Measurements from ENCODE around the gene RSAD1. TPM values are rescaled to one million over a fixed set of nuclear protein-coding genes. Genes with fewer than 3 reads are reported as not detected.

The RSAD1 gene
- polyA plus RNA-seq, 1 of the 3 experiments (the other 2 are of a cell fraction) = 44.7 TPM

DNA sequence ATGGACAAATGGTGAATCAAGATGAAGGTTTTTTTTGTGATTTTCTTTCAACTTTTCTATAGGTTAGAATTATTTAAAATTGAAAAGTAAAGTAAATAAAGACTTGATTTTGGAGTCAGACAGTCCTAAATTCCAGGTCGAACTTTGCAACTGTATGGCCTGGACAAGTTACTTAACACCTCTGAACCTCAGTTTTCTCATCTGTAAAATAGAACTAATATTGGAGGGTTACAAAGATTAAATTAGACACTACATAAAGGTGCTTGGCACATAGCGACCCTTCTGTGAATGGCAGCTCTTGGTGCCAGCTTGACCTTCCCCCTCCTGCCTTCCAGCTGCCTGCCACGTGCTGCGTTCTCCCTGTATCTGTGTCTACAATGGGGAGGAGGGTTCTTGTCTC is 3.0 kb downstream of the RSAD1 start:
- Histone ChIP-seq H3K4me2 (no peak overlapping the region), H3K4me3 (ENCODE audit: low read depth in 2 of 2, low read length in 1 of 2) (no peak overlapping the region), H3K36me3 (replicated peaks in 1 of 2; ENCODE audit: control insufficient read depth in 1 of 2, insufficient read depth in 2 of 2, low read length in 1 of 2) (peaks cover 23 to 53% of the 10 kb centered on the region in 2 experiments), H2AFZ (ENCODE audit: low read depth) (no peak overlapping the region), H3K9me3 (no peaks in the 10 kb centered on the region), H3F3A (replicated peaks; ENCODE audit: insufficient read depth) (peaks cover 18% of the 10 kb centered on the region), H4K20me1 (ENCODE audit: insufficient read depth) (no peaks in the 10 kb centered on the region), H3K79me2 (ENCODE audit: insufficient read depth) (peaks cover 16% of the 10 kb centered on the region), H3K27me3 (ENCODE audit: insufficient read depth) (no peaks in the 10 kb centered on the region), H3K9me2 (no peaks in the 10 kb centered on the region), H3K9ac (no peak overlapping the region), H3K27ac (ENCODE audit: low read depth in 2 of 2, low read length in 1 of 2) (peak overlapping the region in 1 of 2 experiments; percentile 26; a peak in 1 of 4 replicates), H3K4me1 (ENCODE audit: control insufficient read depth in 1 of 2, insufficient read depth in 2 of 2, low read depth in 1 of 2, low read length in 1 of 2) (peaks cover 10 to 17% of the 10 kb centered on the region in 2 experiments; a peak in 2 of 4 replicates)
- TF ChIP-seq NFIC (IDR thresholded peaks at IDR 0.05; ENCODE audit: borderline replicate concordance) (no peak), JUND (IDR thresholded peaks at IDR 0.05) (no peak), MAX (IDR thresholded peaks at IDR 0.05; ENCODE audit: low read depth) (no peak), EP300 (IDR thresholded peaks at IDR 0.05; ENCODE audit: borderline replicate concordance in 1 of 2, low read depth in 1 of 2, low read length in 1 of 2) (no peak), FOXJ3 (CRISPR knock-in tag; IDR thresholded peaks at IDR 0.05) (no peak), POLR2AphosphoS5 (IDR thresholded peaks at IDR 0.05; ENCODE audit: low read depth, low read length) (no peak), RFX5 (IDR thresholded peaks at IDR 0.05; ENCODE audit: low read length) (no peak)
- TF ChIP-seq, protein P1, sequence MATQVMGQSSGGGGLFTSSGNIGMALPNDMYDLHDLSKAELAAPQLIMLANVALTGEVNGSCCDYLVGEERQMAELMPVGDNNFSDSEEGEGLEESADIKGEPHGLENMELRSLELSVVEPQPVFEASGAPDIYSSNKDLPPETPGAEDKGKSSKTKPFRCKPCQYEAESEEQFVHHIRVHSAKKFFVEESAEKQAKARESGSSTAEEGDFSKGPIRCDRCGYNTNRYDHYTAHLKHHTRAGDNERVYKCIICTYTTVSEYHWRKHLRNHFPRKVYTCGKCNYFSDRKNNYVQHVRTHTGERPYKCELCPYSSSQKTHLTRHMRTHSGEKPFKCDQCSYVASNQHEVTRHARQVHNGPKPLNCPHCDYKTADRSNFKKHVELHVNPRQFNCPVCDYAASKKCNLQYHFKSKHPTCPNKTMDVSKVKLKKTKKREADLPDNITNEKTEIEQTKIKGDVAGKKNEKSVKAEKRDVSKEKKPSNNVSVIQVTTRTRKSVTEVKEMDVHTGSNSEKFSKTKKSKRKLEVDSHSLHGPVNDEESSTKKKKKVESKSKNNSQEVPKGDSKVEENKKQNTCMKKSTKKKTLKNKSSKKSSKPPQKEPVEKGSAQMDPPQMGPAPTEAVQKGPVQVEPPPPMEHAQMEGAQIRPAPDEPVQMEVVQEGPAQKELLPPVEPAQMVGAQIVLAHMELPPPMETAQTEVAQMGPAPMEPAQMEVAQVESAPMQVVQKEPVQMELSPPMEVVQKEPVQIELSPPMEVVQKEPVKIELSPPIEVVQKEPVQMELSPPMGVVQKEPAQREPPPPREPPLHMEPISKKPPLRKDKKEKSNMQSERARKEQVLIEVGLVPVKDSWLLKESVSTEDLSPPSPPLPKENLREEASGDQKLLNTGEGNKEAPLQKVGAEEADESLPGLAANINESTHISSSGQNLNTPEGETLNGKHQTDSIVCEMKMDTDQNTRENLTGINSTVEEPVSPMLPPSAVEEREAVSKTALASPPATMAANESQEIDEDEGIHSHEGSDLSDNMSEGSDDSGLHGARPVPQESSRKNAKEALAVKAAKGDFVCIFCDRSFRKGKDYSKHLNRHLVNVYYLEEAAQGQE (IDR thresholded peaks at IDR 0.05; ENCODE audit: low read depth, low read length) = no peak
- 82% methylated on average over 4 of the region's 4 CpGs for WGBS (ENCODE audit: low lambda C conversion rate)
- DNase-seq = no peak
- CTCF ChIA-PET = interaction anchor here (0.6 to 9.8 kb wide), 19 partner anchors 9 to 371 kb away, joined by 3 to 183 read pairs (median 6); partner anchors contain the start of genes CHAD, EME1, EPN3 and MRPL27
- POLR2A ChIA-PET = no interaction called here

- H3K9me2 ChIP-seq = no peaks in the 10 kb centered on the region
- H3K27ac ChIP-seq (ENCODE audit: low read depth in 2 of 2, low read length in 1 of 2) = peak overlapping the region; percentile 23 to 26; a peak in 2 of 4 replicates
- 68% methylated on average over 23 of the region's 23 CpGs for WGBS (ENCODE audit: low lambda C conversion rate)
- H3K4me2 ChIP-seq = no peak overlapping the region
- TF ChIP-seq SMC3 (IDR thresholded peaks at IDR 0.05; ENCODE audit: low read depth, low read length) = no peak
- TF ChIP-seq EP300 (IDR thresholded peaks at IDR 0.05; ENCODE audit: borderline replicate concordance in 1 of 2, low read depth in 1 of 2, low read length in 1 of 2) = no peak
- no peak for TF ChIP-seq YY1 (IDR thresholded peaks at IDR 0.05; ENCODE audit: low read depth)
- no peak for TF ChIP-seq POLR2AphosphoS5 (IDR thresholded peaks at IDR 0.05; ENCODE audit: low read depth, low read length)
- TF ChIP-seq NRF1 (IDR thresholded peaks at IDR 0.05; ENCODE audit: low read depth, low read length) = no peak
- TF ChIP-seq FOSL2 (IDR thresholded peaks at IDR 0.05; ENCODE audit: borderline replicate concordance, low read depth) = no peak
- no peak for TF ChIP-seq TCF12 (IDR thresholded peaks at IDR 0.05)
- no peak for TF ChIP-seq MEF2A (IDR thresholded peaks at IDR 0.05; ENCODE audit: borderline replicate concordance, low read depth)
- TF ChIP-seq TAF1 (IDR thresholded peaks at IDR 0.05; ENCODE audit: borderline replicate concordance, low read depth, low read length) = no peak
- no peak for TF ChIP-seq JUND (IDR thresholded peaks at IDR 0.05)
- TF ChIP-seq, protein P2, sequence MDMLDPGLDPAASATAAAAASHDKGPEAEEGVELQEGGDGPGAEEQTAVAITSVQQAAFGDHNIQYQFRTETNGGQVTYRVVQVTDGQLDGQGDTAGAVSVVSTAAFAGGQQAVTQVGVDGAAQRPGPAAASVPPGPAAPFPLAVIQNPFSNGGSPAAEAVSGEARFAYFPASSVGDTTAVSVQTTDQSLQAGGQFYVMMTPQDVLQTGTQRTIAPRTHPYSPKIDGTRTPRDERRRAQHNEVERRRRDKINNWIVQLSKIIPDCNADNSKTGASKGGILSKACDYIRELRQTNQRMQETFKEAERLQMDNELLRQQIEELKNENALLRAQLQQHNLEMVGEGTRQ (IDR thresholded peaks at IDR 0.05; ENCODE audit: borderline replicate concordance, low read depth, low read length) = no peak
- TF ChIP-seq ZBTB33 (IDR thresholded peaks at IDR 0.05; ENCODE audit: borderline replicate concordance, low read depth) = no peak
- no peak for TF ChIP-seq FOXM1 (IDR thresholded peaks at IDR 0.05; ENCODE audit: low read depth)
- TF ChIP-seq MAX (IDR thresholded peaks at IDR 0.05; ENCODE audit: low read depth) = no peak
- no peak for TF ChIP-seq RAD21 (IDR thresholded peaks at IDR 0.05; ENCODE audit: low read length)
- no peak for TF ChIP-seq ELF1 (IDR thresholded peaks at IDR 0.05)
- H3K79me2 ChIP-seq (ENCODE audit: insufficient read depth) = peaks cover 16% of the 10 kb centered on the region
- no peak overlapping the region; a peak in 1 of 4 replicates for H3K4me3 ChIP-seq (ENCODE audit: low read depth in 2 of 2, low read length in 1 of 2)
- H3K9ac ChIP-seq = no peak overlapping the region
- H3K27me3 ChIP-seq (ENCODE audit: insufficient read depth) = no peaks in the 10 kb centered on the region
- no peaks in the 10 kb centered on the region for H4K20me1 ChIP-seq (ENCODE audit: insufficient read depth)
- DNase-seq = no peak
- H3K4me1 ChIP-seq (ENCODE audit: control insufficient read depth in 1 of 2, insufficient read depth in 2 of 2, low read depth in 1 of 2, low read length in 1 of 2) = peaks cover 10 to 17% of the 10 kb centered on the region in 2 experiments; a peak in 2 of 4 replicates
- ChIA-PET POLR2A (no interaction called here), CTCF (interaction anchor here (0.6 to 9.8 kb wide), 21 partner anchors 9 to 371 kb away, joined by 3 to 183 read pairs (median 6); partner anchors contain the start of genes CHAD, EME1, EPN3 and MRPL27)
- no peak overlapping the region for H2AFZ ChIP-seq (ENCODE audit: low read depth)
- peaks cover 18% of the 10 kb centered on the region for H3F3A ChIP-seq (replicated peaks; ENCODE audit: insufficient read depth)
- H3K36me3 ChIP-seq (replicated peaks in 1 of 2; ENCODE audit: control insufficient read depth in 1 of 2, insufficient read depth in 2 of 2, low read length in 1 of 2) = peaks cover 23 to 53% of the 10 kb centered on the region in 2 experiments
- no peaks in the 10 kb centered on the region for H3K9me3 ChIP-seq
Measured at GRCh38 chr17:50482110-50482509, 3.5 kb downstream of the RSAD1 start.

All from SK-N-SH (cell line).